Measurements from ENCODE around the gene TULP4.
"Not testable (repeated sequence)": the region's sequence is repeated elsewhere in the genome, so short reads cannot be mapped to it uniquely, and the experiment has no call there.

The TULP4 gene

GRCh38 chr6:158398252-158399024, 86.2 kb downstream of the TULP4 start:
- no peak for DNase-seq

DNA sequence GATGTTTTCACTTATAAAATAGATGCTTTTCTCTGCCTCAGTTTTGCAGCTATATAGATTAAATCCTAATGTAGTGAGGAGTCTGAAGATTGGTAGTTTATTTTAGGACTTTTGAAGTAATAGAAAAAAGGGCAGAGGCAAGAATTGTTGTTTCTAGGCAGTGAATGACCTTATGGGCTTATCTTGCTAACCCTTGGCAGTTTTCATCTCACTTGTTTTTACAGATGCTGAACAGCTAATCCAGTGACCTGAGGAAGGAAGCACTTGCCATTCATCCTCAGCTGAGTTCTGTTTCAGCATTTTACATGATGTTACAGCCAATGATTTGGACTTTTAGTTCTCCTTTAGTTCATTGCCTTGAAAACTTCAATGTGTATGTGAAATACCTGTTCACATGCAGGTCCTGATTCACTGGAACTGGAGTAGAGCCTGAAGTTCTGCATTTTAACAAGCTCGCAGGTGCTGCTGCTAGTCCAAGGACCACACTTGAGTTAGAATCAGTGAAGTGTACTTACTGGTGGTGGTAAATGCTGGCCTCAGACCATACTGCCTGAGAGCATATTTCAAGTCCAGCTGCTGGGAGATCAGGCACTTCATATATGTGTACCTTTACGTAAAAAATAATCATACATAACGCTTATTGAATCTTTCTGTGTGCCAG, 86.9 kb downstream of the TULP4 start:
- DNase-seq: no peak

DNA sequence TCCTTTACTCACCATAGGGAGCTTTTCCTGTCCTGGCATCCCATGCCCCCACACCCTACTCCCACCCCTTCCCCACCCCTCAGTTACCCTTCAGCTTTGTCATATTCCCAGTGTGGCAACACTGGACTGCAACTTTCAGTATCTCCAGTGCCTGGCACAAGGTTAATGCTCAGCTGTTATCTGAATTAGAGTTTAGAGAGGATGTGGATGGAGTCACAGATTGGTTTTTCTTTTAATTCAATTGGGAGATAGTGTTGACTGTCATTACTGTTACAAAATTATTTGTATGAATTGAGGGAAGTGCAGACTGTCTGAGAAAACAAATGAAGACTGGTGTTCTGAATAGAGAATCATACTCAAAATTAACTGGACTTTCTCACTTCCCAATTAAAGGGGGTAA, 89.9 kb downstream of the TULP4 start:
- DNase-seq: no peak

DNA sequence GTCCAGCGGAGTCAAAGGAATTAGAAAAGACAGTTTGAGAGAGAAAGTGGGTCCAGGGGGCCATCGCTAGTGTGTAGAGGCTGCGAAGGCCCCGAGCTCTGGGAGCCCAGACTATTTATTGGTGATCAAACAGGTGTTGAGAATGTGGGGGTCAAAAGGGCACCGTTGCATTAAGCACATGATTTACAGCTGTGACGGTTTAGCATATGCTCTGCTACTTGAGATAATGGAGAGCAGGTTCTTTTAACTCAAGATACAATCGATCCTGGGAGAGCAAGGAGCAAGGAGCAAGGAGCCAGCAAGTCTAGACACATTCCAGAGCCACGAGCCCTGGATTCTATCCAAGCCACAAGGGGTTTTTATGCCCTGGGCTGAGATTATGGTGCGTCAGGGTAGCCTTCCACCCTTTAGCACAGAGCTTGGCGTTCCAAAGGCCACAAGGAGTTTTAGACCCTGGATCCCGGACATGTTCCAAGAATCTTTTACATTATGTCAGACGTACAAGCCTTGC, 93.1 kb downstream of the TULP4 start:
- DNase-seq: not testable (repeated sequence)

- no peak for DNase-seq
Observed at GRCh38 chr6:158405933-158406332, 93.7 kb downstream of the TULP4 start.

GRCh38 chr6:158406736-158407135, 94.5 kb downstream of the TULP4 start:
- no peak for DNase-seq

DNA sequence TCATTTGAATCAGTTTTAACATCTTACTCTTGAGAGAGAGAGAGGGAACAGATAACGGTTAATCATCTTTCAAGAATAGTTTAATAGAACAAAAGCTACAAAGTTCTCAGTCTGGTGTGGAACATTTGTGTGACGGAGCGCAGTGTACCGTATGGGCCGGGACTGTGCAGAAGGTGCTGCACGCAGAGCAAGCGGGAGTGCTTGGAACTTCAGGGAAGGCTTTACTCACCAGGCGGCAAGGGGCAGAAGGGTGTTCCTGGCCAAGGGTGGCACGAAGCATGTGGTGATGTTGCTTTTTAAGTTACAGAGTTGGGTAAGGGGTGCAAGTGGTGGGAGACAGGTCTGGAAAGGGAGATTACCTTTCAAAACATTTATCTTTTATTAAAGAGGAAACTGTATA, 95.7 kb downstream of the TULP4 start:
- no peak for DNase-seq

GRCh38 chr6:158408552-158409130, 96.4 kb downstream of the TULP4 start:
- no peak for DNase-seq

GRCh38 chr6:158409451-158409850, 97.2 kb downstream of the TULP4 start:
- DNase-seq: no peak

- no peak for DNase-seq
Observed at GRCh38 chr6:158410784-158411183, 98.5 kb downstream of the TULP4 start.

- DNase-seq: no peak
Observed at GRCh38 chr6:158411998-158412397, 99.7 kb downstream of the TULP4 start.

DNA sequence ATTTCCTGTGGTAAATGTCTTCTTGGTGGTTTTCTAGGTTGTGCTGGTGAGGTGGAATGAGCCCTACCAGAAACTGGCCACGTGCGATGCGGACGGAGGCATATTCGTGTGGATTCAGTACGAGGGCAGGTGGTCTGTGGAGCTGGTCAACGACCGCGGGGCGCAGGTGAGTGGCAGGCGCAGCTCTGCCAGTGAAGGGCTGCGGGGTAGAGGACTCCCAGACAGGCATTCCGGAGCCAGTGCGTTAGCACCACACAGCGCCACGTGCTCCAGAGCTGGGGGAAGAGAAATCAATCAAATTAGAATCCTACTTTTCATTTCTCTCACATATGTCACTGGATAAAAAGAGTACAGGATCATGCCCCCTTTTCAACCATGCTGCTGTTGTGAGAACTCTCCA, 100.8 kb downstream of the TULP4 start:
- no peak for DNase-seq

DNA sequence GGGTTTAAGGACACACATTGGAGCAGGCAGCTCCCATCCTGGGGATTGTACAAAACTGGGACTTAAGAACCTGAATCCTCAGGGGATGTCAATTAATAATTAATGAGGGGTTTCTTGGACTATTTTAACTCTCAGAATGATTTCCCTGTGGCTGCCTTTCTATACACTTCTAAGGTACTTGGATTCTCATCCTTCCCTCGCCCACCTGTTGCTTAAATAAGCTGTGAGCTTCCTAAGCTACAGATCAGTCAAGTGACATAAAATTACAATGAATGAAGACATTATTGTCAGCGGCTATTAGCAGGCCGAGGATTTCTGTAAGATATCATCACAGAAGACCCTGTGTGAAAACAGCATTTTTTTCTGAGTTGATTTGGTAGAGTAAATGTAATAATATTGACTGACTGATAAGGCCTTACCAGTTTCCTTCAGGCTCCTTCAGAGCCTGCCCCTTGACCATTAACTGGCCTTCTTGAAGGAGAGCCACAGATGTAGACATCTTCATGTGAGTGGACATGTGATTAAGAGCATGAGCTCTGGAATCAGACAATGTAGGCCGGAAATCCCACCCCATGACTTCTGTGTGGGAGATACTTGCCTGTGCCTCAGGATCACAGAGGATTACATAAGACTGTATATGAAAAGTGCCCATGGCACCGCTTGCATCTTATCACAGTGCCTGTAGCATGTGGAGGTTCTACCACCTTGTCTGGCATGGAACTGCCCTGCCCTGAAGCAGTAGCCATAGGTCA, 101.7 kb downstream of the TULP4 start:
- no peak for DNase-seq

- no peak for DNase-seq
Observed at GRCh38 chr6:158414851-158415262, 102.6 kb downstream of the TULP4 start.

DNA sequence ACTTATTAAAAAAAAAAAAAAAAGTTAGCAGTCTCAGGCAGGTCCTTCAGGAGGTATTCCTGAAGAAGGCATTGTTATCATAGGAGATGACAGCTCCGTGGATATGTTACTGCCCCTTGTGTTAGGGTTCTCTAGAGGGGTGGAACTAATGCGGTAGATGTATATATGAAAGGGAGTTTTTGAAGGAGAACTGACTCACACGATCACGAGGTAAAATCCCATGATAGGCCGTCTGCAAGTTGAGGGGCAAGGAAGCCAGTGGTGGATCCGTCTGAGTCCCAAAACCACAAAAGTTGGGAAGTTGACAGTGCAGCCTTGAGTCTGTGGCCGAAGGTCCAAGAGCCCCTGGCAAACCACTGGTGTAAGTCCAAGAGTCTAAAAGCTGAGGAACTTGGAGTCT, 103.4 kb downstream of the TULP4 start:
- DNase-seq: no peak

DNA sequence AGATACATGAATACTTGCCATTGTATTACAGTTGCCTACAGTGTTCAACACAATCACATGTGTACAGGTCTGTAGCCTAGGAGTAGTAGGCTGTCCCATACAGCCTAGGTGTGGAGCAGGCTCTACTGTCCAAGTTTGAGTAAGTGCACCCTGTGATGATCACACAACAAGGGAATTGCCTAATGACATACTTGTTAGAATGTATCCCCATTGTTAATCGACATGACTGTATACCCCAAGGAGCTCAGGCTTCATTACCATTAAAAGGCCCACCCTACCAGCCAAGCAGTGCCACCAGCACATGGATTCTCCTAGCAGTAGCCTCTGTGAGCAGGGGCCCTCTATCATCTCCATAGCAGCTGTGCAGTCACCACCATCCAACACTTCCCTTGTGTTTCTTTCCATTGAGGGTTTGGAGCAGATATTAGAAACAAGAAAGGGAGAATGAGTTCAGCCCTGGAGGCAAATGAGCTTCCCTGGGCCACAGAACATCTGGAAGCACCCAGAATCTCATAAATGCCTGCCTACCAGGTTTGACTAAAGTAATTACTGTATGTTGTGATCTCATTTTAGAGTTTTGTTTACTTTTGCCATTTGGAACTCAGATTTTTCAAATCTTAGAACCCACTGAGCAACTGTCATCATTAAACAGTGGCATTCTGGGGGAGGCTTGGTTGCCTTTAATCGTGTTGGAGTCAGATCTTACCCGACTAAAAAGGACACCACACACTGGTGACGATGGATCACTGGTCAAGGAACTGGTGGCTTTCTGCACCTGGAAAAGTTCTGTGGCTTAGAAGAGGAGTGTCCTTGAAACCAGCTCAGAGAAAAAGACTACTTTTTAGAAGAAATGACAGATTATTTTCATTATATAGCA, 104.9 kb downstream of the TULP4 start:
- no peak for DNase-seq

DNA sequence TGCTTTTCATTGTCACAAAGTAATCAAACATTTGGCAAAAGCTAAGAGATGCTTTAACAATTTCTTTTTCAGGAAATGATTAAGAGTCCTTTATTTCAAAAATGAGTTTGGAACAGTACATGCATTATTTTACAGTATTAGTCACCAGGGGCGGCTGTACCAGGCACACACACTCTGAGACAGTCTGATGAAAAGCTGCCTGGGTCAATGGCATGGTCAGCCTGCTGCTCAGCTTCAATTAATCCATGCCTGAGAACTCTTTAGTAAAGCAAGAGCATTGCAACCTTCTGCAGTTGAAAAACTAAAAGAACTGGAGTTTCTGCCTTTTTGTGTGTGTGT, 105.5 kb downstream of the TULP4 start:
- no peak for DNase-seq

DNA sequence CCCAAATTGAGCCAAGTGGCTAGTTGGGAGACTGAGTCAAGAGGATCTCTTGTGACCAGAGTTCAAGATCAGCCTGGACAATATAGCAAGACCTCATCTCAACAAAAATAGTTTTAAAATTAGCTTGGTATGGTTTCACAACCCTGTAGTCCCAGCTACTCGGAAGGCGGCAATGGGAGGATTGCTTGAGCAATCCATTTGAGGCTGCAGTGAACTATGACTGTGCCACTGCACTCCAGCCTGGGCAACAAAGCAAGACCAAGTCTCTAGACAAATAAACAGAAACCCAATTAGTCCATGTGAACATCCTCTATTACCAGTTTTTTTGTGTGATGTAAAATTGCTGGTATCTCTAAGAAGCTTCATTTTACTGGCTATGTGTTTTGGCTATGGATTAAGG, 106.2 kb downstream of the TULP4 start:
- DNase-seq: no peak

GRCh38 chr6:158419339-158419909, 107.2 kb downstream of the TULP4 start:
- no peak for DNase-seq

DNA sequence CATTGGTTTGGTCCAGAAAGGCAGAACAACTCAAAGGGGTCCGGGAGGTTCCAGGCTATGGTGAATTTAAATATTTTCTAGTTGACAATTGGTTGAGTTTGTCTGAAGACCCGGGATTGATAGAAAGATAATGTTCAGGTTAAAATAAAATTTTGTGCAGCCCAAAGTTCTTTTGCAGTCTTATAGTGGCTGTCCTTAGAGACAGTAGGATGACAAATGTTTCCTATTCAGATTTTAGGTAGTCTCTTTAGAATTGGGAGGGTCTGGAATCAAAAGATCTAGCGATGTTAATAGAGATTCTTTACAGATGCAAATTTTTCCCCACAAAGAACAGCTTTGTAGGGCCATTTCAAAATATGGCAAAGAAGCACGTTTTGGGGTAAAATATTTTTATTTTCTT, 109.1 kb downstream of the TULP4 start:
- DNase-seq: no peak

DNA sequence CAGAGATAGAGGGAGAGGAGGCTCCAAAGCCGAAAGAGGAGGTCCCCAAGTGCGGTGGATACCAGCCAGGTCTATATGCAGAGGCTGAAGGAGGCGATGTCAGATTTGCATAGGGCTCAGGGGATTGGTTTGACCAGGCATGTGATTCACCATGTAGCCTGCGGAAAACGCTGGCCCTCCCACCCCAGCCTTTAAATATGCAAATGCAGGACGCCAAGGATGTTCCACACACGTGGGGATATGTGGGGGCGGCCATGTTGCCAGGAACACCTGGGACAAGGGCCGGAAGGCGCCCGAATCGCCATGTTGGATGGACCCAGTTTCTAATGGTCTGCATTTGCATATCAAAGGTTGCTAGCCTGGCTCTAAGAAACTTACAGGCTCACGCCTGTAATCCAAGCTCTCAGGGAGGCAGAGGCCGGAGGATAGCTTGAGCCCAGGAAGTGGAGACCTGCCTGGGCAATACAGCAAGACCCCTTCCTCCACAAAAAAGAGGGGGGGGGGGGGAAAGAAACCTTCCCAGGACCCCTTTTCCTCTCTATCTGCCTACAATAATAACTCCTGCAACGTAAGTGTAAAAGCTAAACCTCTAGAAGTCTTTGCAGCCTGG, 110.5 kb downstream of the TULP4 start:
- no peak for DNase-seq

- DNase-seq: no peak
Observed at GRCh38 chr6:158431036-158431435, 118.8 kb downstream of the TULP4 start.
